CD4-positive, alpha-beta T cell treated with Interleukin-2 at 100 ng/mL for 4 hours (primary cell): ENCODE data around the gene FNDC3B.

ENCODE experiments used
- DNase-seq: peaks from one replicate; pipeline ENCODE4 v3.0.0-alpha.2; 2020; ENCODE audit warnings: low spot score

The FNDC3B gene

GRCh38 chr3:172315401-172316091, 276.2 kb downstream of the FNDC3B start:
- DNase-seq = no peak

GRCh38 chr3:172316758-172317157, 277.4 kb downstream of the FNDC3B start:
- no peak for DNase-seq

- DNase-seq = no peak
These were observed 278.1 kb downstream of the FNDC3B start for GRCh38 chr3:172317481-172317880.

GRCh38 chr3:172317984-172318383, 278.6 kb downstream of the FNDC3B start:
- no peak for DNase-seq

- no peak for DNase-seq
These were observed 280.2 kb downstream of the FNDC3B start for GRCh38 chr3:172319595-172319994.

GRCh38 chr3:172320468-172320867, 281.1 kb downstream of the FNDC3B start:
- DNase-seq = no peak

- DNase-seq = no peak
These were observed 281.7 kb downstream of the FNDC3B start for GRCh38 chr3:172321035-172321434.

- DNase-seq = no peak
These were observed 284.7 kb downstream of the FNDC3B start for GRCh38 chr3:172323894-172324610.

GRCh38 chr3:172324611-172325203, 285.3 kb downstream of the FNDC3B start:
- no peak for DNase-seq

- no peak for DNase-seq
These were observed 286.1 kb downstream of the FNDC3B start for GRCh38 chr3:172325461-172325860.

GRCh38 chr3:172326993-172327392, 287.6 kb downstream of the FNDC3B start:
- no peak for DNase-seq

- no peak for DNase-seq
These were observed 288.9 kb downstream of the FNDC3B start for GRCh38 chr3:172328282-172328681.

GRCh38 chr3:172329070-172329469, 289.7 kb downstream of the FNDC3B start:
- DNase-seq = no peak

GRCh38 chr3:172330413-172330812, 291.0 kb downstream of the FNDC3B start:
- no peak for DNase-seq

GRCh38 chr3:172332256-172333041, 293.1 kb downstream of the FNDC3B start:
- peak; percentile 67 for DNase-seq

- no peak for DNase-seq
These were observed 293.6 kb downstream of the FNDC3B start for GRCh38 chr3:172333042-172333377.

- DNase-seq = no peak
These were observed 294.5 kb downstream of the FNDC3B start for GRCh38 chr3:172333692-172334457.

GRCh38 chr3:172334671-172335207, 295.4 kb downstream of the FNDC3B start:
- DNase-seq = no peak

GRCh38 chr3:172339892-172340291, 300.5 kb downstream of the FNDC3B start:
- no peak for DNase-seq

GRCh38 chr3:172340583-172340982, 301.2 kb downstream of the FNDC3B start:
- no peak for DNase-seq

GRCh38 chr3:172341482-172342059, 302.2 kb downstream of the FNDC3B start:
- peak; percentile 72 for DNase-seq
